T-helper 1 cell treated with Interleukin-12 subunit alpha and Interleukin-12 subunit beta and Interleukin-4 antibody, amounts not matched to agents 30 ng/mL and 1 ng/mL, for 36 hours (primary cell): ENCODE results near the gene DSN1. TPM values are rescaled to one million over a fixed set of nuclear protein-coding genes. Genes with fewer than 3 reads are reported as not detected.

Experiments
- intact Hi-C: fragments of 100-400 bp; cut with micrococcal nuclease; formaldehyde crosslinking; loops from one replicate; pipeline ENCODE4 v1.15.1; 2024
- total RNA-seq: library from RNA; stranded (reverse); gene quantifications from 2 replicates; pipeline ENCODE4 v1.2.3, GENCODE V29; 2022

The DSN1 gene
- total RNA-seq, 1 donor from 2014 or later = 25.2 TPM

GRCh38 chr20:36760647-36761046 lies 12.9 kb downstream of the DSN1 start:
- intact Hi-C loops = no loop called here

DNA sequence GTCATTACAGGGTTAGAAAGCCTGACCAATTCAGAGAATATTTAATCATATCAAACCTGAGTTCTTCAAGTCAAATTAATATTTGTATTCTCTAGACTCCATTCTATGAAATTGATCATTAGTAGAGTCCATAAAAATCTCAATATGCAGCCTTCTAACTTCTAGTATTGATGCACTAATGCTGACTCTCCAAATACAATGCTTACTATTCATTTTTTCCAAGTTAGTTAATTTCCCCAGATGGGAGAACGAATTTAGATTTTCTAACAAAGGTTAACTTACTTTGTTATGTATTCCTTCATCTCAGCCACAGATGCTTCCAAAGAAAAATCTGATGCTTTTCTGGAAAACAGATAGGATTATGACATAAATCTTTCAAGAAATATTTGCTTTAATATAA lies 15.3 kb downstream of the DSN1 start:
- intact Hi-C loops = no loop called here

- intact Hi-C loops = no loop called here
These were observed 17.1 kb downstream of the DSN1 start for GRCh38 chr20:36756496-36756895.

DNA sequence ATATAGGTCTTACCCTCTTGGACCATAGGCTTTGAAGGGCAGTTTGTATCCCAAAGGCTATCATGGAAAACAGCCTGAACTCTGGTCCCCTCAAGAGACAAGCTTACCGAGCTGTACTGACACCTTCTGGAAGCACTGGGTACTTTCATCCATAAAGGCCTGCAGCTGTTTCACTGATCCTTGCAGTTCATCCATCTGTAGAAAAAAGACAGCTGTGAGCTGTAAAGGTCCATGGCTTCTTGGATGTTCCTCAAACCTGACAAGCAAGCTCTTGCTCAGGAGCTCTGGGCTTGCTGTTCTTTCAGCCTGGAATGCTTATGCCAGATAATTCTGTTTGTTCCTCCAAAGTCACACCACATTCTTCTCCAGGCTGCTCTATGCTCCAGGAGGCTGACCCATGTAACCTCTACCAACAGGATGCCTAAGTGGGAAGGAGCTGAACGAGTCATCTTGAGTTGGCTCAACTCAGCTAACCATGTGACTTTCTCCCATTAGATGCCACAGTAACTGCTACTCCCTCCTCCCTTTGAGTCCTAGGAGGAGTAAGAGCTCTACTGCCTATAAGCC lies 18.8 kb downstream of the DSN1 start:
- intact Hi-C loops = loop anchor here (1.0 to 2.0 kb wide), 5 partner anchors 37 to 552 kb away; no protein-coding TSS in a partner anchor

- intact Hi-C loops = no loop called here
These were observed 21.0 kb downstream of the DSN1 start for GRCh38 chr20:36752582-36752981.

DNA sequence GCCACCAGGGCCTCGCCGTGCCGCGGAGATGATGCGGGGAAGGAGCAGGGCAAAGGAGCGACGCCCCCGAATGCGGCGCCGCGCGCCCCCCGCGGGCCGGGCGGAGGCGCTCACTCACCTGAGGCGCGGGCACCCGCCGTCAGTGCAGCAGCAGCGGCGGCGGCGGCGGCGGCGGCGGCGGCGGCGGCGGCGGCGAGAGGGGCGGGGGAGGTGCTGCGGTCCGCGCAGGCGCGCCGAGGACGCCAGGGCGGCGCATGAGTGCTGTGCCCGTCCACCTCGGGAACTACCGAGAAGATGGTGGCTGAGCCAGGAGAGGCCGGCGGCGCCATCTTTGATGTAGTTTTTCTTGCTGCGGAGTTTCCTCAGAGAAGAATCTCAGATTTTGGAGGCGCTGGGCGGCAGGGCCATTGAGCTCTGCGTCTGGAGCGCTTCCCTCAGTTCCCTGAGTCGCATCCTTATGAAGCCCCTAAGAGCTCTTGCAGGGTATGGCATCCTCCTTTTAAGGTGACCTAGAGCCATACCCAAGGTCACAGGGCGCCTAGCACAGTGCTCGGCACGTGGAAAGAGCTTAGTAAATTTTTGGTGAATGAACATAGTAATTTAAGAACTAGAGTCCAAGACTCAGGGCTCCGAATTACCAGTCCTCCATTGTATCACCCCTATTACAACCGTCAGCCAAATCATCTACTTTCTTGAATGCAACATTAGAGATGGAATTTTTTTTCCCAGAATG lies 27.5 kb downstream of the DSN1 start, which contains the start of gene NDRG3:
TSS of gene NDRG3 (minus strand) at position 164 of the 733 bp plus-strand sequence. CDS start 24,355 bp downstream, outside the sequence.
- intact Hi-C loops = loop anchor here (1.0 to 10.0 kb wide), 9 partner anchors 13 to 794 kb away; partner anchors contain the start of genes DSN1, RAB5IF, RBL1 and SCAND1

DNA sequence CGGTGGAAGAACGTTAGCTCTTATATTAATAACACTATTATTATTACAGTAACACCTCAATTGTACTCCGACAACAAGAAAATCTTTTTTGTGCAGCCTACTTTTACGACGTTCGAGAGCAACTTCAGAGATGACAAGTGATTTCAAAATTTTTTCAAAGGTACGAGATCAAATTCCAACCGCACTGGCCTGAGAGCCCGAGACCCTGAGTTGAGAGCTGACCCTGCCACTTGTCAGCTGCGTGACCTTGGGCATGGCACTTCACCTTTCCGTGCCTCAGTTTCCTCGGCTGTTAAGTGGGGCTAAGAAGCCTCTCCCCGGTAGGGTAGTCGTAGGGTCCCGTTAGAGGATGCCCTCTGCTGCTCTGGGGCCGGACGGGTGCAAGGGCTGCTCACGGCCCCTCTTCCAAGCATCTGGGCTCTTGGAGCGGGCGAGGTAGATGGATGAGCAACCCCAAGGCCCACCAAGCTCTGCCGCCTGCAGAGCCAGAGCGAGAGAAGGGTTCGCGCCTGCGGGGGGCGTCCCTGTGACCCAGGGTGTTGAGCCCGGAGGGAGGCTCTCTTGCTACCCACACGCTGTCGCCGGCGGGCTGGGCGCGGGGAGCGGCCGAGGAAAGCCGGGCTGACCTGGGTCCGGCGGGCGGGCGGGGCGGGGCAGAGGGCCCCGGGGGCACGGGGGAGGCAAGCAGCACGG lies 28.2 kb downstream of the DSN1 start:
- intact Hi-C loops = loop anchor here (5.0 to 10.0 kb wide), 4 partner anchors 59 to 793 kb away; partner anchors contain the start of genes RBL1 and SCAND1

DNA sequence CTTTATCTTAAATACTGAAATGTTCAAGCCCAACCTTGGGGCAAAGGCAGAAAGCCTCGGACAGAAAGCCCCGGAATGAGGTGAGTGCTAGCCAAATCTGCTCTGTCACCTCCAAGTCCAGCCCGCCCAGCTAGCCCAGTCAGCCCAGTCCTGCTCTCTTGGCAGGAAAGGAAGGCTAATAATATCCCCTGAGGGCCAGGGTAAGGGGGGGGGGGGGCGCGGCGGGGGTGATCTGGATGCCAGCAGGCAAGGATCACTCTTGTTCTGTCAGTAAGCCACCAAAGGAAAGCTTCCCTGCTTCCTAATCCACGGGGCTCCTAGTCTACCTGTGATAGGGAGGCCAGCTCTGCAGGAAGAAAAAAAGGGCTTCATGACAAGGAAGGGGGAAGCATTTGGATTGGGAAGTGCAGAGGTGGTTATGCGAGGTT lies 28.8 kb downstream of the DSN1 start:
- intact Hi-C loops = loop anchor here (5.0 to 10.0 kb wide), 4 partner anchors 60 to 792 kb away; partner anchors contain the start of genes RBL1 and SCAND1

DNA sequence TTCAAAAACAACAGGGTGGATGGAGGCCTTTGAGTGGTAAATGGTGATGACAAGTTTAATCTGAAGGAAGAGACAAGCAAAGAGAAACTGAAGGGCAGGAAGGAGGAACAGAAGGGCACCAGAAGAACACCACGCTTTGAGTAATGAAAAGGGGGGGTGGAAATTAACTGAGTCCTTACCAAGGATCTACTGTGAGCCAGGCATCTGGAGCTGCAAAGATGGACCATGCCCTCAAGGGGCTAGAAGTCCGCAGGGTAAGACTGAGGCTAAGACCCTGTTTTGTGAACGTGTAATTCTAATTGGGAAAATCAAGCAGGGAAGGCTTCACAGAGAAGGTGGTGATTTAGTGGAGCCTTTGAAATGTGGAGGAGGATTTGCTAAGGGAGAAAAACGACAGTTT lies 29.3 kb downstream of the DSN1 start:
- intact Hi-C loops = loop anchor here (10.0 kb wide), 1 partner anchor 61 kb away; no protein-coding TSS in a partner anchor

GRCh38 chr20:36742558-36742957 lies 31.0 kb downstream of the DSN1 start:
- intact Hi-C loops = loop anchor here (10.0 kb wide), 1 partner anchor 62 kb away; no protein-coding TSS in a partner anchor

DNA sequence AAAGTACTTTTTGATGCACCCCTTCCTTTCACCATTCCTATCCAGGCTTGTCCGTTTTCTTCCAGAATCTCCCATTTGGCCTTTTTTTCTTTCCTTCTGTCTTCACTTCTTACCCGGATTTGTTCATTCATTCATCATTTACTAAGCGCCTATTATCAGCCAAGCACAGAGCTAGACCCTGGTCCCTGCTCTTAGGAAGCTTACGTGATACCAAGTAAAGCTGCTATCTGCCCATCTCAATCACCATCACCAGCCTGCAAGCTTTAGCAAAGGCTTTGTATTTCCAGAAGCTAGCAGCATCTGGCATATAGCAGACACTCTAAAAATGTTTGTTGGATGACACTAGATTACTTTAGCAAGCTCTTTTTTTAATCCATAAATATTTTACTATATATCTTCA lies 32.5 kb downstream of the DSN1 start:
- intact Hi-C loops = loop anchor here (10.0 kb wide), 1 partner anchor 64 kb away; no protein-coding TSS in a partner anchor

DNA sequence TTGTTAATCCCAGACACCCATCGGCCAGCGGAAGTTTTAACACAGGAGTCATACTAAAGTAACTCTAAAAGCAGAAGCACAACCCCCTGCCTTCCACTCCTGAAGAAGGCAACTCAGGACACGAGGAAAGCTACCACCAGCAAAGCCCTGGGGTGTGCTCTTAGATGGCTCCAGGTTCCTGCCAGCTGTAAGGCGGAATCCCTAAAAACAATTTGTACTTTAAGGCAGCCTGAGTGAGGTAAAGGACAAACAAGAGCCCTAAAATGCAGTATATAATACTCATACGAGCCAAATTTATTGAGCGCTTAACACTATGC lies 36.4 kb downstream of the DSN1 start:
- intact Hi-C loops = no loop called here

- intact Hi-C loops = no loop called here
These were observed 36.9 kb downstream of the DSN1 start for GRCh38 chr20:36736451-36737182.

DNA sequence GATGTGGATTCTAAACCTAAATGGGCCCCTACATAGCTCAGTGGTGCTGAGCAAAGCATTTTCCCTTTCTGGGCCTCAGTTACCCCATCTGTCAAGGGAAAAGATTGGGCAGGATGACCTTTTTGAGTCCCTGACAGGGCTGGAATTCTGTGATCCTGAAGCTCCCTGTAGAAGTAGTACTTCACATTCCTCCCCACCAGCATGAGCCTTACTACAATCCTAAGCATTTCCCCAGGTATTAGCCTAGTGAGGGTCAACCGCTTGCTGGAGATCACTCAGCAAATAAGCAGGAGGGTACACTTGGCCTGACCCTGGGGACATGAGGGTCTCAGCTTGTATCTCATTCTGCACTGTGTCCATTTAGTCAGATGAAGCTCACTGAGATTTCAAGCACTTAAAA lies 41.1 kb downstream of the DSN1 start:
- intact Hi-C loops = no loop called here

DNA sequence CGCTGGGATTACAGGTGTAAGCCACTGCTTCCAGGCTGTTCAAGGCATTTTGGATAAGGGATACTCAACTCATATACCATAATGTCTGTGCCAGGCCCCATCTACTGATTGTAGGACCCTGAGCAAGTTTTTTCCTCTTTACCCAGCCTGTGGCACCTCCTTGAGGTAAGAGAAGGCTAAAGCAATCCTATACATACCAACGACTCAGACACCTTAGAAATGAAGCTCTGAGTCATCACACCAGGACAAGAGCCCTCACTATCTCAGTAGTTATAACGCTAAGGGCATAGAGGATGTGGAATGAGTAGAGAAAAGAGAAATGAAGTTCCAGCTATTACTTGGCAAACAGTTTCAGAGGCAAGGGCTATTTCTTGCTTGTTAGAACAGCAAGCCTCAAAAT lies 44.6 kb downstream of the DSN1 start:
- intact Hi-C loops = loop anchor here (1.0 kb wide), 1 partner anchor 117 kb away; no protein-coding TSS in a partner anchor

GRCh38 chr20:36726168-36726567 lies 47.4 kb downstream of the DSN1 start:
- intact Hi-C loops = no loop called here

DNA sequence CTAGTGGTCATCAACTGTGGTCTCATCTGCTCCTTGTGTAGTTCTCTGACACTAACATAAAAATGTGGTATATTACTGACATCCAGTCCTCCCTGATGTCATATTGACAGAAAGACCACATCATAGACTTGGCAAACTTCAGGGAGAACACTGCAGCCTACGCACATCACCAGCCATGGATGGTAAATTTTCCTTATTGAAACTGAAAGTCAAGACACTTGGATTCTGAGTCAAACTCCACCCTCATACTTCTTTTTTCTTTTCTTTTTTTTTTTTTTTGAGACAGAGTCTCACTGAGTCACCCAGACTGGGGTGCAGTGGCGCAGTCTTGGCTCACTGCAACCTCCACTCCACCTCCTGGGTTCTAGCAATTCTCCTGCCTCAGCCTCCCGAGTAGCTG lies 53.1 kb downstream of the DSN1 start:
- intact Hi-C loops = no loop called here

DNA sequence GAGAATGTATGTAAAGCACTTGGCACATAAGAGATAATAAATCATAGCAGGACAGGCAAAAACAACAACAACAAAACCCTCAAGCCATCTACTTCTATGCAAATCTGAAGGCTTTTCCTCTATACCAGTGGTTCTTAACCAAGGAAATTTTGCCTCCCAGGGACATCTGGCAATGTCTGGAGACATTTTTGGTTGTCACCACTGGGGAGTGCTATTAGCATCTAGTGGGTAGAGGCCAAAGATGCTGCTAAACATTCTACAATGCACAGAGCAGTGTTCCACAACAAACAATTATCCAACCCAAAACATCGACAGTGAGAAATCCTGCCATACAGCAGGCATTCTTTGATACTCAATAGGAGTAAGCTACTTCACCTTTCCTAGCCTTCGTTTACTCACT lies 55.9 kb downstream of the DSN1 start:
- intact Hi-C loops = loop anchor here (1.0 kb wide), 1 partner anchor 37 kb away; no protein-coding TSS in a partner anchor

GRCh38 chr20:36717021-36717420 lies 56.5 kb downstream of the DSN1 start:
- intact Hi-C loops = loop anchor here (1.0 kb wide), 1 partner anchor 37 kb away; no protein-coding TSS in a partner anchor

GRCh38 chr20:36712775-36713174 lies 60.8 kb downstream of the DSN1 start:
- intact Hi-C loops = no loop called here

DNA sequence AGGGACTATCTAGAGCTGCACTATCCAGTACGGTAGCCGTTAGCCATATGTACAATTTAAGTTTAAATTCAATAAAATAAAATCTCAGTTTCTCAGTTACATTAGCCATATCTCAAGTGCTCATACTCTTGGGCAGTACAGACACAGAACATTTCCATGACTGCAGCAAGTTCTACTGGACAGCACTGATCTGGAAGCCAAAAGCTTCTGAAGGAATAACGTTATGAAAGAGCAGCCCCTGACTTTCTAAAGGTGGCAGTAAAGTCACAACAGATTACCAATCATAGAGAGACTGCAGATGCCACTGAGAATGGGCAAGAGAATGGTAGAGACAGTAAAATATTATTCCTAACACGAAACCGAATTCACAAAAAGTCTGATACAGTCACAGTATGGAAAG lies 64.4 kb downstream of the DSN1 start:
- intact Hi-C loops = no loop called here
